ENCODE data around the gene NELL1.
"Not testable (repeated sequence)": the region's sequence is repeated elsewhere in the genome, so short reads cannot be mapped to it uniquely, and the experiment has no call there.

NELL1 gene

GRCh38 chr11:20771681-20772080, 102.3 kb downstream of the NELL1 start:
- peak; percentile 81 for DNase-seq

DNA sequence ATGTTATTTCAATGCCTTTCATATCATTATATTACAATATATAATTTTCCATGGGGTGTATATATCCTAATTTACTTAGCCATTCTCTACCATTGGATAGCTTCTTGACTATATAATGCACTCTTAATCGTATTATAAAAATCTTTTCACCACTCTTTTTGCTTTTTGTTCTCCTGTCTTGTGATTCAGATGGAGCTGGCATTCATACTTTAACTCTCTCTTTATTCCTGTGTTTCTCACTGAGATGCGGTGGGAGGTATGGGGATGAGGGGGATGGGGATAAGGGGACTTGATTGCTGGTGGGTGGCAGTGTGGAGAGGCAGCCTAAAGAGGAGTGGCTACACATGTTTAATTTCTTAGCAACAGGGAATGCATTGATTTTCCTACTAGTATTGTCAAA, 105.9 kb downstream of the NELL1 start:
- no peak for DNase-seq

- DNase-seq = no peak
Measured at GRCh38 chr11:20782775-20783174, 113.4 kb downstream of the NELL1 start.

- DNase-seq = no peak
Measured at GRCh38 chr11:20783220-20783619, 113.8 kb downstream of the NELL1 start.

- DNase-seq = no peak
Measured at GRCh38 chr11:20790622-20791021, 121.2 kb downstream of the NELL1 start.

DNA sequence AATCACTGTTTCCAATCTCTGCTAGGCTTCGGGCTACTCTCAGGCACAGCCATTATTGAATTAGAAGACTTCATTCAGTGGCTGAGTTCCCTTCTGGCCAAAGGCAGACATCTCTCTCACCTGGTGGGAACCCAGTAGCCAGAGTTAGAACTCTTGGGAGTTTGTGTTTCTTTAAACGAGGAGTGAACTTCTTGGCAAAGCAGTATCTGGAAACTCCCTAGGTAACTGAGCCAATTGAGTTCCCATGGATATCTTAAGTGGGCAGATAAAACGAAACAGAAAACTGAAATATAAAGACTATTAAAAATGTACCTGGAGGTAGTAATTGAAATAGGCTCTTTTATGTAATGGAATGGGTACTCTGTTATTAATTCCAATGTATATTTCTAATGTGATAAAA, 125.6 kb downstream of the NELL1 start:
- DNase-seq = no peak

GRCh38 chr11:20808328-20808727, 138.9 kb downstream of the NELL1 start:
- DNase-seq = no peak

GRCh38 chr11:20821046-20821445, 151.7 kb downstream of the NELL1 start:
- DNase-seq = no peak

- no peak for DNase-seq
Measured at GRCh38 chr11:20821470-20821869, 152.1 kb downstream of the NELL1 start.

DNA sequence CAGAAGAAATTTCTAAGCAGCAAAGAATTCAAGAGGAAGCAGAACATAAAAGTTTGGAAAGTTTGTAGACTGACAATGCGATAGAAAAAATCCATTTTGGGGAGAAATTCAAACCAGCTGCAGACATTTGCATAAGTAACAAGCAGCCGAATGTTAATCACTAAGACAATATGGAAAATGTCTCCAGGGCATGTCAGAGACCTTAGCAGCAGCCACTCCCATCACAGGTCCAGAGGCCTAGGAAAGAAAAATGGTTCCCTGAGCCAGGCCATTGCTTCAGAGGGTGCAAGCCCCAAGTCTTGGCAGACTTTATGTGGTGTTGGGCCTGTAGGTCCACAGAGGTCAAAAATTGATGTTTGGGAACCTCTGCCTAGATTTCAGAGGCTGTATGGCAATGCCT, 155.4 kb downstream of the NELL1 start:
- no peak for DNase-seq

GRCh38 chr11:20835561-20835960, 166.2 kb downstream of the NELL1 start:
- DNase-seq = no peak

DNA sequence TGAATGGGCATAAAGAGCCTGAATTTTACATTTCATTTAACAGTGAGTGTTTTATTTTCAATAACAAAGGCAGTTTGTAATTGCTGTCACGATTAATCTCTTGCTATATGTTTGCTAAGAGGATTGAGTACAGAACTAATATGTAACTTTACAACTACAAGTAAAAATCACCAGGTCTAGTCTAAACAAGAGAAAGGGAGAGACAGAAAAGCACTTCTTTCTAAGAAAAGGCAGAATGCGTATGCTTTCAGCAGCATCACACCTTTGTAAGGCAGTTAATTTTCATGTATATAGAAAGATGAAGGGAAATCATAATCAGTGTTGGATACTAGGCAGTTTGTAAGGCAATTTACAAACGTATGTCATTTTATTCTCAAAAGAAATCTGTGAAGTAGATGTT, 169.8 kb downstream of the NELL1 start:
- no peak for DNase-seq

GRCh38 chr11:20840341-20840740, 171.0 kb downstream of the NELL1 start:
- DNase-seq = peak; percentile 92

GRCh38 chr11:20844216-20844615, 174.8 kb downstream of the NELL1 start:
- DNase-seq = no peak

GRCh38 chr11:20844630-20845029, 175.2 kb downstream of the NELL1 start:
- peak; percentile 79 for DNase-seq

DNA sequence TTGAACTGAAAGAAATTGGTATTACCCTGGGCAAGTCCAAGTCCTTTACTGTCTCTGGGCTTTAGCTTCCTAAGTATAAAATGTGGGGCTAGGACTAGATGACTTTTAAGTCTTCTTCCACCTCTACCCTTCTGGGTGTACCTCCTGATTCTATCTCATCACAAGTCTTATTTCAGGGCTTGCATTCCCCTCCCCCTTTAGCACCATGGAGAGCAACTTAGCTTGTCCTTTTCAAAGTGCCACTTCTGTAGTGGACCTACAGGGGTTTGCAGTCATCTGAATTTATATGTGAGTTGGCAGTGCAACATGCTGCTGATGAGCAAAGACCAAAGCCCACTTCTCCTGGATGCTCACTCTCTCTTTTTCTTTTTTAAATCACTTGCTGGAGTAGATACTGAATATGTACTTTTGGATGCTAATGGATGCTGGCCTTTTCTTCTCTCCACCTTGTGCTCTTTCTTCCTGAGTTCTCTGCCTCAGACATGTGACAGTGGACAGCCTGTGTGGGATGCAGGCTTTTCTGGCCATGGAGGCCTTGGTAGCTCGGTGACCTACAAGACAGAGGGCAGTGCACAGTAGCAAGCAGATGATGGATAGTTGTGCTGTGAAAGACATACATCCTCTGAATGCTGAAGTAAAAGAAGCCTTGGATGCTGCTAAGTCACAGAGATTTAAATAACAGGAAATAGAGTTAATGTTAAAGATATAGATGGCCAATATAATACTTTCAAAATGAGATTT, 185.0 kb downstream of the NELL1 start:
- no peak for DNase-seq

DNA sequence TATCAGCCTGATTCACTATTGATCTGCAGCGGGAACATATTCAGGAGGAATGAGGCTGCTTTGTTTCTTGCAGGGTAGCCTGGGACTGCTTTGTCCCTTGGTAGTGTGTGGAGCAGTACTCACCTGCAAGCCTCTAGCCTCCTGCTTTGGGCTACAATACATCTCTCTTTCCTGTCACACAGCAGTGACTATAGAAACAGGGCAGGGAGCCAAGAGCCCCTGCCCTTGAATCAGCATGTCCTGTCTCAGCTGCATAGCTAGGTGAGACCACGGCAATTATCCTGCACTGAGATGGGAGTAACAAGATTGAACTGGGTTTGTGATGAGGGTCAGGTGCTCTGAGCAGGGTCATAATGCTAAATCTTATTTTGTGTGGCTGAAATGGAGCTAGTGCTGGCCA, 191.9 kb downstream of the NELL1 start:
- DNase-seq = peak; percentile 92

DNA sequence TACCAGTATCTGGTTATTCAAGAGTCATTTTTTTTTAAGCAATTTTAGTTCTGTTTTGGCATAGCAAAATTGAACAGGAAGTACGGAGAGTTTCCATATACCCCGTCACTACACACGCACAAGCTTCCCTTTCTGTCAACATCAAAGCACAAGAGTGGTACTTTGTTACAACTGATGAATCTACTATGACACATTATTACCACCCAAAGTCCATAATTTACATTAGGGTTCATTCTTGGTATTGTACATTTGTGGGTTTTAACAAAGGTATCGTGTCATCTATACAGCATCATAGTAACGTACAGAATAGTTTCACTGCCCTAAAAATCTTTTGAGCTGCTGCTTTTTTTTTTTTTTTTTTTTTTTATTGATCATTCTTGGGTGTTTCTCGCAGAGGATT, 192.9 kb downstream of the NELL1 start:
- not testable (repeated sequence) for DNase-seq

GRCh38 chr11:20864628-20865027, 195.2 kb downstream of the NELL1 start:
- no peak for DNase-seq

DNA sequence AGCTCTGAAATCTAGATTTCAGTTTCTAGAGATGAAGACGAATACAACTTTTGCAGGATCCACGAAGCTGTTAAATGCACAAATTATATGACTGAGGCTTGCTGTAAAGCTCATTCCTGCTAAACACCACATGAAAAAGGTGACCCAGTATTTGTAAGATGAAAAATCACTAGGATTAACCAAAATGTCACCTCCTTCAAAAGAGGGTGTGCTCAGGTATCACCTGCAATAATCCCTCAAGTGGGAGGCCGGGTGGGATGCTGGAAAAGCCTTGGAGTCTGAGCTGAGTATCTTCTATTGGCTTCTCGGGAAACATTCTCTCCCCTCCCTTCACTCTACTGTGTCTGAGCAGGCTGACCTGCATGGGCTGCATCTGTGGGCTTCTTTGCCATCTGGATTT, 195.8 kb downstream of the NELL1 start:
- no peak for DNase-seq

- no peak for DNase-seq
Measured at GRCh38 chr11:20869123-20869522, 199.7 kb downstream of the NELL1 start.

DNA sequence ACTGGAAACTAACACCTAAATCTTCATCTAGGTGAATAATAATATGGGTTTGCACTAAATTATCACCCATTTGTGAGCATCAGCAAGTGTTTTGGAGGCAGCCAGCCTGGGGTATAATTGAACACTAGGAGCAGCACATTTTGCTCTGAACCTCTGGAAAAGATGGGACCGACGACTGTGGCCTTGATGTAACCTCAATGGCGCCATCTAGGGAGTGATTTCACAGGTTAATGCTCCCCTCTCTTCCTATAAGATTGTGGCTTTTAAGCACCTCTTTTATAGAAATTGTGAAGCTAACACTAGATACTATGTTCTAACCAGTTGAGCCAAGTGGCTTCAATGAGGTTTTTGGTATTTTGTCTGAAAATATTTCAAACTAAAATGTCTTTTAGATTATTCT, 203.7 kb downstream of the NELL1 start:
- DNase-seq = peak; percentile 92

DNA sequence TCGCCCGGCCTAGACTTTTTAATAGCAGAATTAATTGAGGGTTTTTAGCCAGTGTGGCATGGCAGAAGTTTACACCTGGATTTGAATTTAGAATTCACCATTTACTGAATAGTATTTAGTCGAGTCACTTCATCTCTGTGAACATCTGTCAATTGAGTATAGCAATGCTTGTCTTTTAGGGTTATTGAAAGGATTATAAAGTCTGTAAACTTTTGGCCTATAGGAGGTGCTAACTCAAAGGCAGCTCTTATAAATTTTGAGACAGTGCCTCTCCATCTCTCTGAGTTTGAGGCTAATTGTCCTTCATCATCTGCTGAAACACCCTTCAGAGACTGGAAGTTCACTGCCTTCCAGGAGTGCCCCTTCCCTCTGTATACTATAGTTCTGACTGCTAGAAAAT, 205.0 kb downstream of the NELL1 start:
- no peak for DNase-seq

DNA sequence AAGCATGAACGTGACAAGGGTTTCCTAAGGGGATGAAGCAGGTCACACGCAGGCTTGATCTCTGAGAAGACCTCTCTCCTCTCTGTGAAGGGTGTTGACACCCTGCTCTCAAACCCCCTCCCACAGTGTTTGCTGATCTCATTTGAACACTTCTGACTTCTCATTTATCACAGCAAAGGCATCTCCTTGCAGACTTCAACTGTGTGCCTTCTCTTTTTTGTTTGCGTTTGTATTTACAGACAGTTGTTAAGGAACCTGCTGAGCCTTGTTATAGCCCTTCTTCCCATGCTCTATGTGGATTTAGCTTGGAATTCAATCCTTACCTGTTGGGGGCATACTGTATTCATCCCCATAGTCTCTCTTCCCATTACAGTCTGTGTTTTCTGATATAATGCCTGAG, 206.5 kb downstream of the NELL1 start:
- DNase-seq = no peak

DNA sequence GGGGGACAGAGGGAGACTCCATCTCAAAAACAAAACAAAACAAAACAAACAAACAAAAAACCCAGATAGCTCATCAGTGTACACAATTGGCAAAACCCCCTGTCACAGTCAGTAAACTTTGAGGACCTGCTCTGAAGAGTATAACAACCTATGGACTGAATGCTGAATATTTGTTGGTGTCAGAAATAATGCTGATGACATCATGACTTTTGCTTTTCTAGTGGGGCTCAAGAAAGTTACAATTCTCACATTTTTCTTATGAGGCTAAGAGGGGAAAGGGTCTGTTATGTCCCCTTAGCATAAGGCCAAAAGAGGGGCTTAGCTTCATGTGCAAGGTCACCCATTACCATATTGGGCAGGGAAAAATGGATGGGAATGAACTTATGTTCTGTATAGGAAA, 207.4 kb downstream of the NELL1 start:
- no peak for DNase-seq
